Left renal cortex interstitium (tissue), 4 donors: Measurements from ENCODE around the gene SAMD5. TPM values are rescaled to one million over a fixed set of nuclear protein-coding genes. Genes with fewer than 3 reads are reported as not detected.
"Not testable (repeated sequence)": the region's sequence is repeated elsewhere in the genome, so short reads cannot be mapped to it uniquely, and the experiment has no call there.

Experiments
- DNase-seq, 4 donors: peaks; one replicate each; pipeline ENCODE4 v3.0.0-alpha.2; 2013; ENCODE audit warnings: low read depth in 4 of 4, low spot score in 2 of 4, missing footprints in 1 of 4
- polyA plus RNA-seq, 4 donors: library from polyadenylated mRNA; unstranded; fragments of 120-200 nt; gene quantifications; one replicate each; pipeline ENCODE4 v1.2.1, GENCODE V29; 2013; ENCODE audit not compliant: insufficient read length in 4 of 4

SAMD5 gene
- polyA plus RNA-seq, 4 donors = 12.1 to 18.4 (median 12.9) TPM

GRCh38 chr6:147527197-147527596 lies 18.7 kb downstream of the SAMD5 start:
- no peak for DNase-seq

- DNase-seq = no peak
These were observed 20.1 kb downstream of the SAMD5 start for GRCh38 chr6:147528511-147529145.

- peak in 1 of 4 donors; percentile 10 for DNase-seq
These were observed 21.9 kb downstream of the SAMD5 start for GRCh38 chr6:147530132-147531060.

- DNase-seq = no peak
These were observed 22.8 kb downstream of the SAMD5 start for GRCh38 chr6:147531321-147531720.

GRCh38 chr6:147534116-147534860 lies 25.8 kb downstream of the SAMD5 start:
- DNase-seq = no peak

GRCh38 chr6:147538821-147539220 lies 30.3 kb downstream of the SAMD5 start:
- DNase-seq = no peak

- DNase-seq = no peak
These were observed 31.6 kb downstream of the SAMD5 start for GRCh38 chr6:147540075-147540474.

- not testable (repeated sequence) for DNase-seq
These were observed 33.9 kb downstream of the SAMD5 start for GRCh38 chr6:147542436-147542835.

GRCh38 chr6:147544420-147544819 lies 35.9 kb downstream of the SAMD5 start:
- DNase-seq = no peak

GRCh38 chr6:147546501-147547368 lies 38.2 kb downstream of the SAMD5 start:
- DNase-seq = no peak

GRCh38 chr6:147547369-147547902 lies 38.9 kb downstream of the SAMD5 start:
- DNase-seq = no peak

GRCh38 chr6:147548921-147549475 lies 40.5 kb downstream of the SAMD5 start:
- no peak for DNase-seq

- DNase-seq = no peak
These were observed 41.0 kb downstream of the SAMD5 start for GRCh38 chr6:147549531-147549930.

GRCh38 chr6:147551976-147552375 lies 43.5 kb downstream of the SAMD5 start:
- DNase-seq = no peak

GRCh38 chr6:147553099-147553498 lies 44.6 kb downstream of the SAMD5 start:
- no peak for DNase-seq

GRCh38 chr6:147554281-147554680 lies 45.8 kb downstream of the SAMD5 start:
- DNase-seq = no peak

- no peak for DNase-seq
These were observed 50.5 kb downstream of the SAMD5 start for GRCh38 chr6:147559006-147559405.

GRCh38 chr6:147560670-147561069 lies 52.2 kb downstream of the SAMD5 start:
- DNase-seq = no peak

- no peak for DNase-seq
These were observed 53.2 kb downstream of the SAMD5 start for GRCh38 chr6:147561726-147562125.

- DNase-seq = no peak
These were observed 55.0 kb downstream of the SAMD5 start for GRCh38 chr6:147563472-147563871.
